DMS53 treated with DMSO at 0.1 percent for 48 hours (cell line): ENCODE data around the gene GALNT18.
A peak's percentile ranks its signal among the peaks of the same experiment; 100 is the strongest.

Experiments used
- DNase-seq: peaks from one replicate; lab custom pipeline; 2025; ENCODE audit not compliant: unreplicated experiment; lab: John Stamatoyannopoulos, UW

The GALNT18 gene

DNA sequence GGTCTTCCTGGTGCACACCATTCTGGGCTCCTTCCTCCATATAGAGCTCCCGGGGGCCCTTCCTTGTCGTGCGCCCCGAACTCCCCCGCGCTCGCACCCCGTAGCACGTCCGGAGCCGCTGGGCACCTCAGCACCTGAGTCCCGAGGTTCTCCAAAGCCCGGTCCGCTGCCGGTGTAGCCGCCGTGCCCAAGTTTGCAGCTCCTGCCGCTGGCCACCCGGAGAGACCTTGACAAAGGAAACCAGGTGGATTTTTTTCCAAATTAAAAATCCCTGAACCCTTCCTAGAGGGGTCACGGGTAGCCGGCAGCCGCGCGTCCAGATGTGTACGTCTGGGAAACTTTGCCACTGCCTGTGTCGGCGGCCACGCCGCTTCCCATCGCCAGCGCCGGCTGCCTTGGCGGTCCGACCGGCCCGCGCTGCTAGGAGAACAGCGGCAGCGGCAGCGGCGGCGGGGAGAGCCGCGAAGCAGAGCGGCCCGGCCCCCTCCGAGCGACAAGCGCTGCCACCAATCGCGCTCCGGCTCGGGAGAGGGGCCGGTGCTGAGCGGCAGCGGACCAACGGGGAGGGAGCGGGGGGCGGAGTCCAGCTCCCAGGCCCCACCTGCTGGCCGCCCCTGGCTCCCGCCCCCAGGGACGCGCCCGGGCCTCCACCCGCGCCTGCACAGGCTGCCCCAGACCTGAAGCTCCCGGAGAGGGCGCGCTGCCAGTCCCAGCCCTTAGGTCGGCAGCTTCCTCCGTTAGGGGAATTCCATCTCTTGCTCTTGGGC lies at the start of gene GALNT18:
TSS of gene GALNT18 (minus strand) at position 433 of the 767 bp plus-strand sequence.
- DNase-seq = peak; percentile 91

DNA sequence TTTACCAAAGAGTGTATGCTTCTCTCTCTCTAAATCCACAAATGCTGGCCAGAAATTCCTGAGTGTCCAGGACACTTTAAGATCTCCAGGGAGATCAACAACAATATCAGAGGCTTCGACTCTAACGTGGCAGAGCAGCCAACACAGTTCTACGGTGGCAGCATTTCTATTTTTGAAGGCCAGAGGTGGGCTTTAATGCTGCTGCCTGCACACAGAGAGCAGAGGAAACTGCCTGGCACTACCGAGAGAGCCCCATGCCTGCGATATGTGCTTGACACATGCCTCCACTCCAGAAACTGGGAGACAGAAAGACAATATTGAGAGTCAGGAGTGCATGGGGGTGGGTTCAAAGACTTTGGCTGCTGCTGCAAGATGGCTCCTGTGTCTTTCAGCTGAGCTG lies 48.8 kb upstream of the GALNT18 start:
- DNase-seq = no peak

DNA sequence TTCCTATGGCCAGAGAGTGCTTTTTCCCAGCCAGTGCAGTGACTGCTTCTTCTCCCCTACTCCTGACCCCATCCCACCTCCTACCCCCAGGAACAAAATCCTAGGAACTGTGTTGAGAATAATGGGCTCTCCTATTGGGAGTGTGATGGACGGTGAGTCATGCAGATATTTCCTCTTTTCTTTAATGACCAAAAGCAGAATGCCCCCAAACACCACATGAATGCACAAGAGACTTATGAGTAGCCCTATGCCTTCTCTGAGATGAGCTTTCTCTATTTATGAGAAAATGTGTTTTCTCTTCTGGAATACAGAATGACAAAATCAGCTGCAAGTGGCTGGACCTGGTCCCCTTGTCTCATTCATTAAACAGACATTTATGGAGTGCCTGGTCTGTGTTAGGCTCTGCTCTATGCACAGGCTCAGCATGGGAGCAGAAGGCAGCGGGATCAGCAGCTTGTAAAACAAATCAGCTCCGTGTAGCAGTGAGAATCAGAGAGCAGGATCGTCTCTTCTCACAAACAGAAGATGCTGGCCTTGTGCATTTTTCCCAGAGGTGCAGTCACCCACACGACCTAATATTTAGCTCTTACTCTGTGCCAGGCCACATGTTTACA lies 47.5 kb upstream of the GALNT18 start:
- DNase-seq = no peak

DNA sequence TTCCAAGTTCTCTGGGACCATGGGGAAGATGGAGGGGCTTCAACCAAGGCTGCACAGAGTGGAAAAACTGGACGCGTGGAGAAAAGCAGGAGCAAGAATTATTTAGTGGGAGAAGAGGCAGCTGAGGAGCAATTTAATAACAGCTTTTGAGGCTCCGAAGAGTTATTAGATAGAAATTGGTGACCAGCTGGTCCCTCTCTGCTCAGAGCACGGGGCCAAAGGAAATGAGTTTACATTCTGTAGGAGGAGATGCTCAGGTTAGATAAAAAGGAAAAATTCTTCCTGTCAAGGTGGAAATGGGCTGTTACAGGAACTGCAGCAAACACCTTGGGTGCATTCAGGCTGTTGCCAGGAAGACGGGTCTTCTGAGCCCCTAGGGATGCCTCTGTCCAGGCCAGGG lies 47.0 kb upstream of the GALNT18 start:
- no peak for DNase-seq

DNA sequence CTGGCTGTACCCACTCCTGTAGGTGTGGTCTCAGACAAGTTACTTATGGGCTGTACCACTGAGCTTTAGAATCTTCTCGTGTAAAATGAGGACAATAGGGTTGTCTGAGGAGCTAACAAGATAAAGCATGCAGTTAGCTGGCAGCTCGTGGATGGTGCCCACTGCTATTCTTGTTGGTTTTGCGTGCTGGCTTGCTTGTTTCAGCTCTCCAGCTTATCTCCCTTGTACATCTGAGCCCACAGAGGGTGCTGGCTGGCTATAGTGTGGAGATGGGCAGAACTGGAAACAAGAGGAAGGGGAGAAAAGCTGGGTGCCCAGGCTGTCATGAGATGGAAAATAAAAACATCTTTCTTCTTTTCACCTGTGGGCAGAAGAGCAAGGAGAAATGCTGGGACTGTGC lies 46.5 kb upstream of the GALNT18 start:
- no peak for DNase-seq

DNA sequence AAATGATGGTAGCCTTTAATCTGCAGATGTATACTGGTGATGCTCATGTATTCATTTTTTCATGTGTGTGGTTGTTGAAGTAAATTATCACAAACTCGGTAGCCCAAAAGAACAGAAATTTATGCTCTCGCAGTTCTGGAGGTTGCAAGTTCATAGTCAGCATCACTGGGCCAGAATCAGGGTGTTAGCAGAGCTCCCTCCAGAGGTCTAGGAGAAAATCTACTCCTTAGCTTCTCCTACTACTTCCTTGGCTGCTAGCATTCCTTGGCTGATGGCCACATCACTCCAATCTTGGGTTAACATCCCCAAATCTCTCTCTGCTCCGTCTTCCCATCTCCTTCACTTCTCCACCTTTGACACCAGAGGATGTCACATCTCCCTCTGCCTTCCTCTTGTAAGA lies 45.3 kb upstream of the GALNT18 start:
- no peak for DNase-seq

DNA sequence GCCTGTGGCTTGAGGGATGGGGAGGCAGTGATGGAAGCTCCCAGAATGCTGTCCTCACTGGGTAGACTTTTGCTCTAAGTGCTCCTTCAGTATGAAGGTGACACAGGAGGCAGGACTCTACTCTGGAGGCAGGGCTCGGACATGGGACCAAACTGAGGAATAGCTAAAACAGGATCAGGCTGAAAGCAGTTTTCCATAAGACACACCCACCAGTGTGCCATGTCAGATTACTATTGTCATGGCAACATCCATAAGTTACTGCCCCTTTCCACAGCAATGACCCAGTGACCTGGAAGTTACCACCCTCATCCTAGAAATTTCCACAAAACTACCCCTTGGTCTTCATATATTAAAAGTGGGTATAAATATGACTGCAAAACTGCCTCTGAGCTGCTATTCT lies 43.6 kb upstream of the GALNT18 start:
- no peak for DNase-seq

DNA sequence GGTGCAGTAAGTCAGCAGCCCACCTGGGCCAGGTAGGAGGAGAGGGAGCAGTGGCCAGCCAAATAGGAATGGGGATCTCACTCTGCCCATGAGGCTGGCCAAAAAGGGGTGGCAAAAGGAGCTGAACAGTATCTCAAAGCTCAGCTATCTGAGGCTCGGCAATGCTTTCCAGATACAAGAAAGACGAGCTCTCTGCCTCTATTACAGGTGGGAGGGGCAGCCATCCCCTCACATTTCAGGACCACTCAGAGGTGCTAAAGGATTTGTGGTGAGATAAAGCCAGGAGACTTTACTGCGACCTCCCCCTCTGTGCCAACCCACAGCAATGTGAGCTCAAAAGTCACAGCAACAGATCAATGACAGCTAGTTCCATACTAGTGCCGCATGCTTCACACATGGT lies 42.1 kb upstream of the GALNT18 start:
- no peak for DNase-seq

DNA sequence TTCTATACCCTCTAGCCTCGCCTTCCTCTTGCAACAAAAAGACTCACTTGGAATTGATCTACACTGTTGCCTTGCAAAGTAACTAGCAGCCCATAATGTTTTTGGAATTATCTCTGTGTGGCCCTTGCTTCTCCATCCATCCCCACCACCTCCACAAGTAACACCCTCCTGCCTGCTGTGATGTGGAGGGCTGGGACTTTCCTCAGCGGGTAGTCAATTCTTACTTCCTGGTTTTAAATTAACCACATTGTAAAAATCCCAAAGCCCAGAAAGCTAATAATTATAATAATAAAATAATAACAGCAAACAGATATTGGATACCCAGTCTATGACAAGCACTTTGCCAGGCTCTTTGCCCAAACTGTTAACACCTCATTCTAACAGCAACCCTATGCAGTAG lies 40.8 kb upstream of the GALNT18 start:
- no peak for DNase-seq

DNA sequence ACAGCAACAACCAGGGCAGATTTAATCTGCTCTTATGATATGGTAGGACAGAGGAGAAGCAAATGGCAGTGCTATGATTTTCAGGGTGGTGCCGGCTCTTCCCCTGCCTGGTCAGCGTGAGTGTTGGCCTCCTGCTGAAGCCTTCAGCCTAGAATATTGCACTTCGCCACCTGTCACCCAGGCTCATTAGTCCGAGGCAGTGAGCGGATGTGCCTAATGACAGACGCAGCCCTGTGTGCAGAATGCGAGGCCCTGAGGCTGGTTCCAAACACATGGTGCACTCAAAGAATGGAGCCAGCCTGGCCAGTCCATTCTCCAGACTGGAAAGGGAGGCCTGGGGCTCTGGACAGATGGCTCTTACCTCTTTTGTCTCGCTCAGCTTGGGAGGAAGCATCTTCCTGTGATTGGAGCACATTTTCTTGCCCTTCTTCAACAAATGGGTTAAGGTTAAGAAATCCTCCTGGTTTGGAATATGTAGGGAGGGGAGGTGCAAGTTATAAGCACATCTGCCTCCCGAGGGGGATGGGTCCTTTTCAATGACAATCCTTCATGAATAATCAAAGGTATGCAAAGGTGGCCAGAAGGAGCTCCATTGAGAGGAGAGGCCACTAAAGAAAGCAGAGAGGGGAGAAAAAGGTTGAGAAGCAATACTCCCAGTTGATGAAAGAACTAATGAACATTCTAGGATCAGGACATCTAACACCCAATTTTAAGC lies 39.7 kb upstream of the GALNT18 start:
- DNase-seq = no peak

DNA sequence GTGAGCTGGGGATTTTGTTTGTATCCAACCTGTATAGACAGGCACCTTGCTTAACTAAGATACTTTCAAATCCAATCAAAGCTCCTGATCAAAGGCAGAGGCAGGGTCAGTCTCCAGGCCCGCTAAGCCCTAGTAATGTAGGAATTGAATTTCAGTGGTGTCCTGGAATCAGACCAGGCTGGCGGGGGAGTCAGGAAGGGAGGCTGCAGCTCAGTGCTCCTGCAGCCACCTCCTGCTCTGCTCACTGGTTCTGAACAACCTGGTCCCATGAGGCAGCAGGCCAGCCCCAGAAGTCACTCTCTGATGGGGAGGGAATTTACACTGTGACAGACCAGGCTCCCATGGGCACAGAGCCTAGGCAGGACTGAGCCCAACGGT lies 38.5 kb upstream of the GALNT18 start:
- DNase-seq = no peak

DNA sequence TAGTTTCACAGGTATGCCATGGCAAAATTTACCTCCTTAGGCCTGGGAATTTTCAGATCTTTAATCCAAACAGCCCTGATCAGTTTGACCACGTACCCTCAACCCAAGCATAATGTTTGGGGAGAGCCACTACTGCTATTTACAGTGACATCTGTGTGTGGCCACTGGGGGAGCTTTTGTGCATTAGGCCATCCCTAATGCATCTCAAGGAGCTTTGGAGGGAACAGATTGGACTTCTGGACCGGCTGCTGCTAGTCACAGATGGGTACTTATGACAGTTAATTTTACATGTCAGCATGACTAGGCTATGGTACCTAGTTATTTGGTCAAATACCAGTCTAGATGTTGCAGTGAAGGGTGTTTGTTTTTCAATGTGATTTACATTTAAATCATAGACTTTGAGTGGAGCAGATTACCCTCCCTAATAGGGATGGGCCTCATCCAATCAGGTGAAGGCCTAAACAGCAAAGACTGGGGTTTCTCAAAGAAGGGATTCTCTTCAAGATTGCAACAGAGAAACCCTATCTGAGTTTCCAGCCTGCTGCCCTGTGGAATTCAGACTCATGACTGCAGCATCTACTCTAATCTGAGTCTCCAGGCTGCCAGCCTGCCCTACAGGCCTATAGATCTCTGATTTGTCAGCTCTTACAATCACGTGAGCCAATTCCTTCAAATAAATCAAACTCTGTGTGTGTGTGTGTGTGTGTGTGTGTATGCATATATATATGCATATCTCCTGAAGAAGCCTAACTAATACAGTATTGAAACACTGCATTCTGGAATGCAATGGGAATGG lies 38.0 kb upstream of the GALNT18 start:
- DNase-seq = no peak

DNA sequence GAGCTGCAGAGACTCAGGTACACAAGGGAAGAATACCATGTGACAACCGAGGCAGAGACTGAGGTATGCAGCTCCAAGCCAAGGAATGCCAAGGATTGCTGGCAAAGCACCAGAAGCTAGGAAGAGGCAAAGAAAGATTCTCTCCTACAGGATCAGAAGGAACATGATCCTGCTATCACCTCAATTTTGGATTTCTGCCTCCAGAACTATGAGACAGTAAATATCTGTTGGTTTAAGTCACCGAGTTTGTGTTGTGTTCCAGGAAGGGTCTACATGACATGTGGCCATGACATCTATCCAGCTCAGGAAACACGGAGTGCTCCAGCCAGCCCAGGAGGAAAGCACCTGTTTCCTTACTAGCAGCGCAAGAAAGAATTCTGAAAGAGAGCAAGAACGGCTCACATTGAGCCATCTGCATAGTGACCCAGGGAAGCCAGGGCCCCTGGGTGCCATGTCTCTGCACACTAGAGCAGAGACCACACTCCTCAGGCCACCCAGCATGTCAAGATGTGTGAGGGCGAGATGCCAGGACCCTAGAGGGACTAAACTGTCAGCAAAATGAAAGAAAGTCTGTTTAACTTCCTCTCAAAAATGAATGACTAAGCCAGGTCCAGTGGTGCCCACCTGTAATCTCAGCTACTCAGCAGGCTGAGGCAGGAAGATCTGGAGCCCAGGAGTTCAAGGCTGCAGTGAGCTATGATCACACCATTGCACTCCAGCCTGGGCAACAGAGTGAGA lies 35.6 kb upstream of the GALNT18 start:
- DNase-seq = no peak

DNA sequence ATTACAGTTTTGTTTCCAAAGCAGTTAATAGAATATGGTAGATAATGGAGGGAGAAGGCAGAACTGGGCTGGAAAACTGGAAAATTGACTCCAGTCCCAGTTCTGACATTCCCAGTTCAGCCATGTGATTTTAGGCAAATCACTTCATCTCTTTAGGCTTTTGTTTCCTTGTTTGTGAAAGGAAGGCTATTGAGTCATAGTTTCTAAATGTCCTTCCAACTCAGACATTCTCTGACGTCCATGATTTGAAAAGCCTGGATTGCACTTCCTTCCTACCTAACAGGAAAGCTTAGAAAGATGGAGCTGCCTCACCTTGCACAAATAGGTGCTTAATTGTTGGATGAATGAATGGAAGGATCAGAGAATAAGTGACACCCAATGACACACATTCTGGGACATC lies 19.8 kb upstream of the GALNT18 start:
- DNase-seq = no peak

DNA sequence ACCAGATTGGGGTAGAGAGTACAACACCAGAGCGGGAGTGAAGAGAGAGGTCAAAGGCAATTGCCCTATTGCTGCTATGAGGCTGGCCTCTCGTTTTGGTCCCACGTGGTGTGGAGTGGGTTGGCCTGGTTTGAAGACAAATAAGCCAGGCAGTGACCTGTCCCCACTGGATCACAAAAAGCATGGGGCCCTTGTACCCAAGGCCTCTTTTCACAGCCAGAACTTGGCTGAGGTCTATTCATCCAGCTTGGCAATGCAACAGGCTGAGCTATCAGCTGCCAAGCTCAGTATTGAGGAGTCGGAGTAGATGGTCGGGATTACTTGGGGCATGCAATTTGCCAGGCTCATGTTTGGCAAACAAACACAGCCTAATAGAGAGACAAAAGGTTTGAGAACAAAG lies 19.2 kb upstream of the GALNT18 start:
- no peak for DNase-seq

DNA sequence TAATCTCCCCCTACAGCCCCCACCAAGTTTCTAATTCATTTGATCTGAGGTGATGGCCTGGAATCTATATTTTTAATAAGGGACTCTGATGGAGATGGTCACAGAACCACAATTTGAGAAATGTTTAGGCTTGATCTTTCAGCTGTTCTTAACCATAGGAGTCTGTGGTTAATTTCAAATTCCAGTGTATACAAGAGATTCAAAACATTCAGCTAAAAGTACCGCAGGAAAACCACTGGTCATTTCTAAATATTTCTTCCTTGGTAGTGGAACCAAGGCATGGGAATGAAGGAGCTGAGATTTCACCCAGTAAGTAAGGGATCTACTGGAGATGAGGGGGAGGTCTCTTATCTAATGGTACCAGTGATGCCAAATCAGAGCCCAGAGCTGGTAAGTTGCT lies 18.3 kb upstream of the GALNT18 start:
- DNase-seq = no peak

DNA sequence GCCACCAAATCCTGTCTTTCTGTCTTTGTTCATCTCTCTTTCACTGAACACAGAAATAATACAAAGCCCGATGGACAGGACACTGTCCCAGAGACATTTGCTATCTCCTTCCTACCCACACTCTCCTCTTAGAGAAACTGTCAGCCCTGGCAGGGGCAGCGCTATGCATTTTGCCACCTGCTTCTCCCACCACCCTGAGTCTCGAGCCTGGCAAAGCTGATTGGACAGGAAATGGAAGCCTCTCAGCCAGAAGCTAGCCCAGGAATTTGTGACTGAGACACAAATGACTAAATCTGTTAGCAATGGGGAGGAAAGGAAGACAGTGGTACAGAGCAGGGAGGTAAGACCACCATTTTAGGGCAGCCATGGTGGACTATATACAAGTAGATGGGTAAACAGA lies 14.9 kb upstream of the GALNT18 start:
- no peak for DNase-seq

DNA sequence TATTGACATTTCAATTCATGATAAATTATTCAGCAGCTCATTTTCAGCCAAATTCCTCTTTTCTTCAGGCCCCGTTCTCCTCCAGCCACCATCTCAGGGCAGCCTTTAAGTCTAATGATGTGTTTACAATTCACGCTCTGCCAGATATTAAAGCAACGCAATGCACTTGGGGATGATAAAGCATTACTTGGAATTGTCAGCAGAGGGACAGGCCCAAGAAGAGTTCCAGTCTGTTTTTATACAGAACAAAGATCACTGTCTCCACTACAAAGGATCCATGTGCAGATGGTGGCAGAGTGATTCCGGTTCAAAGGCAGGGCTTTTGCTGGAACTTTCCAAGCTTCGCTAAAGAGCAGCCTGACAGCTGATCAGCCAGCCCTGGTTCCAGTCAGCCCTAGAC lies 13.6 kb upstream of the GALNT18 start:
- no peak for DNase-seq

DNA sequence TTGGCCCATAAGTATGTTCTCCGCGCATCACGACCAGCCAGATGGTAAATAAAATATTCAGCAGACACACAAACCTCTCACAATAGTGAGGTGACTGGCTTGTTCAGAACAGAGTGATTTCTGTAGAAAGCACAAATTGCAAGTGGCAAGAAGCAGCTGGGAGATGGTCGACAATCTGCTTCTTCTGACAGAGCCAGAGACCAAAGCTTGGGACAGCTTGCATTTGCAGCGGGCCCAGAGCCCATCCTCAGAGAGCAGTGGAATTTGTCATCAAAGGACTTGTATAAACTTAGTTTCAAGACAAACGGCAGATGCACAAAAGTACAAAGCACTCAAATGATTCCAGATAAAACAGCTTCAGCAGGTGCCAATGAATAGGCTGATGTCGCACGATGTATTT lies 7.6 kb upstream of the GALNT18 start:
- DNase-seq = no peak

DNA sequence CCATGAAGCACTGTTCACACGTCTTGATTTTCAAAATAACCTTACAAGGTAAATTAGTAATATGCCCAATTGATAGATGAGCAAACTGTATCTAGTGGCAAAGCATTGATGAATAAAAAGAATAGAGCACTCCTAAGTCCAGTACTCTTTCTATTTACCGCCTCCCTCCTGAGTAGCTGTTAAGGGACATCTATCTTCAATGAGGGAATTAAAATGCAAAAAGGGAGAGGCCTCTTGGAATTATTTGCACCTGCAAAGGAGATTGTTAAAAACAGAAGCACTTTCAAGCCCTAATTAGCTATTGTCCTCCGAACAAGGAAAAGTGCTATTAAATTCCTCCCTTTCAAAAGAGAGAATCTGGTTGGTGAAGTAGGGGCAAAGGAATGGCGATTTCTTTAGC lies 6.8 kb upstream of the GALNT18 start:
- DNase-seq = no peak

DNA sequence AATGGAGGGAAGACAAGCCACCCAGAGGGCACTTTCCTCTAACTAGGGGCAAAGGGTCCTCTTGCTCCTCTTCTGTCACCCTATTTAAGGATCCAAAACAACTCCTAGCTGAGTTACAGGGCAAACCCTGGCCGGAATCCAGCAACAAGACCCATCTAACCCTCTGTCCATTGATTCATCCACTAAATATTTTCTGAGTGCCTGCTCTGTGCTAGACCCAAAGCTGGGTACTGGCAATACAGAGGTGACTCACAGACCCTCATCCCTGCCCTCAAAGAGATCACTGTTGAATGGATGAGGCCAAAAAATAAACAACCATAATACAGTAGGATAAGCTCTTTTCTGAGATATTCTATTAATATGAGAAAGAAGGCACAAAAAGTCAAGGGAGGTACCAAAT lies 4.3 kb upstream of the GALNT18 start:
- DNase-seq = no peak
